ENCODE results near the gene UBA1. TPM values are rescaled to one million over a fixed set of nuclear protein-coding genes. Genes with fewer than 3 reads are reported as not detected.

UBA1 gene
- total and polyA plus RNA-seq, 2 of the 13 experiments (the other 11 are each of a cell fraction or from before 2014, with no cell fraction given), result 93.3 to 129 TPM

GRCh38 chrX:47217121-47217851 lies 23.7 kb downstream of the UBA1 start:
- H3K4me2 ChIP-seq (ENCODE audit: low read depth, low read length), result peak overlapping the region; percentile 73
- peaks cover 6 to 15% of the 10 kb centered on the region in 2 experiments; a peak in 3 of 5 replicates for H3K36me3 ChIP-seq (replicated peaks in 1 of 2; ENCODE audit: control insufficient read depth in 1 of 2, insufficient read depth in 2 of 2, low read length in 2 of 2)
- WGBS (ENCODE audit: low lambda C conversion rate), result 2% methylated on average over 13 of the region's 22 CpGs
- H3K4me1 ChIP-seq (ENCODE audit: insufficient read depth, low read length), result peaks cover 36% of the 10 kb centered on the region
- ATAC-seq (peak; percentile 20), FAIRE-seq (peak; percentile 15), DNase-seq (ENCODE audit: low spot score) (peak; percentile 44)
- POLR2A ChIA-PET, result interaction anchor here (0.7 to 6.2 kb wide), 12 partner anchors 9 to 72 kb away, joined by 3 to 69 read pairs (median 6); partner anchors contain the start of genes NDUFB11, RBM10 and USP11
- CTCF ChIA-PET (ENCODE audit: low intra/inter-chr PET ratio, low total read pairs), result no interaction called here
- no peaks in the 10 kb centered on the region for H3K9me3 ChIP-seq (ENCODE audit: low read length)
- peak overlapping the region; percentile 80 for H3K27ac ChIP-seq (ENCODE audit: extremely low read length, insufficient read depth, low read length)
- H3K4me3 ChIP-seq (replicated peaks in 1 of 3; ENCODE audit: insufficient read depth in 1 of 3, low read depth in 2 of 3, low read length in 3 of 3), result peak overlapping the region; percentile 6 to 54 (median 46); a peak in 4 of 6 replicates
- in situ Hi-C loops (cut with HindIII; ENCODE audit: extremely low pct_ligation_motif_present, low pct_unique_long_range_greater_than_20kb) (no loop called here), intact Hi-C loops (cut with micrococcal nuclease; ENCODE audit: unreplicated experiment) (no loop called here)
- H3K9ac ChIP-seq (ENCODE audit: insufficient read depth, low read depth, low read length), result peak overlapping the region; percentile 52
- H3K79me2 ChIP-seq (ENCODE audit: insufficient read depth, low read length), result peaks cover 34% of the 10 kb centered on the region
- H4K20me1 ChIP-seq (ENCODE audit: insufficient read depth, low read length), result peaks cover 24% of the 10 kb centered on the region
- BruUV-seq (replicated peaks), result no TSS peak
- no peaks in the 10 kb centered on the region for H3K27me3 ChIP-seq (ENCODE audit: control insufficient read depth in 1 of 2, insufficient read depth in 2 of 2, low read length in 2 of 2)
- H2AFZ ChIP-seq (ENCODE audit: low read length), result no peak overlapping the region
- 0 out of 2 replicates have a peak, but pooled peaks have one; percentile 46 for TF ChIP-seq FIP1L1 (IDR thresholded peaks at IDR 0.05; ENCODE audit: borderline replicate concordance, insufficient read depth, low read depth, low read length)
- no peak for TF ChIP-seq GTF3A (CRISPR knock-in tag; conservative IDR thresholded peaks at IDR 0.05)
- TF ChIP-seq PPARG (CRISPR knock-in tag; conservative IDR thresholded peaks at IDR 0.05), result no peak
- TF ChIP-seq MXI1 (IDR thresholded peaks at IDR 0.05; ENCODE audit: borderline replicate concordance, low read depth, low read length), result peak; percentile 29; the same call in 1 of the 3 replicates
- 0 out of 2 replicates have a peak, but pooled peaks have one; percentile 12 for TF ChIP-seq SAP130 (CRISPR knock-in tag; IDR thresholded peaks at IDR 0.05; ENCODE audit: low read depth)
- TF ChIP-seq ZNF501 (CRISPR knock-in tag; IDR thresholded peaks at IDR 0.05), result no peak
- no peak for TF ChIP-seq NONO (IDR thresholded peaks at IDR 0.05)
- no peak for TF ChIP-seq NONO (CRISPR knock-in tag; conservative IDR thresholded peaks at IDR 0.05)
- no peak for TF ChIP-seq ZNF883 (CRISPR knock-in tag; IDR thresholded peaks at IDR 0.05; ENCODE audit: not compliant biosample characterization)
- TF ChIP-seq HOXA7 (CRISPR knock-in tag; IDR thresholded peaks at IDR 0.05), result no peak
- no peak for TF ChIP-seq ZFP41 (CRISPR knock-in tag; IDR thresholded peaks at IDR 0.05; ENCODE audit: borderline replicate concordance)
- TF ChIP-seq CREBL2 (CRISPR knock-in tag; IDR thresholded peaks at IDR 0.05; ENCODE audit: borderline replicate concordance), result no peak
- no peak for TF ChIP-seq ZBTB40 (IDR thresholded peaks at IDR 0.05)
- 0 out of 2 replicates have a peak, but pooled peaks have one; percentile 6 for TF ChIP-seq ZBTB40 (CRISPR knock-in tag; IDR thresholded peaks at IDR 0.05)
- no peak for TF ChIP-seq CHD2 (IDR thresholded peaks at IDR 0.05; ENCODE audit: low read depth, low read length)
- TF ChIP-seq ATM (IDR thresholded peaks at IDR 0.05; ENCODE audit: borderline replicate concordance), result no peak
